HG03558 (cell line): ENCODE measurements around the gene ITGA11.

ENCODE experiments used
- ATAC-seq: cut with Tn5 transposase; IDR thresholded peaks from one replicate; pipeline ENCODE4 v1.9.1; 2021; ENCODE audit warnings: moderate number of reproducible peaks; ENCODE audit not compliant: unreplicated experiment; ENCODE audit errors: extremely low read depth

Gene ITGA11

DNA sequence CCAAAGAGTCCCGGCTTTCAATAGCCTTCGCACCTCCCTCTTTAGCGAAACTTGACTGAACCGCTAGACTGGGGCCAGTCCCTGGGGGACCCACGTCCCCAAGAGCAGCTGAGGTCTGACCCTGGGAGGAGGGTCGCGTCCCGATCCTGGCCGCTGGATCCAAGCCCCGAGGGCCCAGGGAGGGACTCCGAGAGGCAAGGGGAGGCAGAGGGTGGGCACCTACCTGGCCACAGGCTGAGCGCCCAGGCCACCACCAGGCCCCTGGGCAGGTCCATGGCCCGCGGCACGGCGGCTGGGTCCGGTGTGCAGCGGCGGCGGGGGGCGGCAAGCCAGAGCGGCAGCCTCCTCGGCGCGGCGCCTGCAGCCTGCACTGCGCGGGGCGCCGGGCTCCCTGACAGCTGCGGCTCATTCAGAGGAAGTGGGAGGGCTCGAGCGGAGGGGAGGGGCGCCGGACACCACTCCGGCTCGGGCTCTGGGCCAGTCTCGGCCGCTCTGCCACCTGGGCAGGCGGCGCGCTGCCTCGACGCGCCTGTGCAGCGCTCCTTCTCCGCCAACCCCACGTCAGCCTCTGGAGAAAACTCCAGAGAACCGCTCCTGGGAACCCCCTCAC lies at the start of gene ITGA11:
ITGA11 (minus strand) TSS at position 372 of the 610 bp plus-strand sequence; CDS start at position 275, 97 bp downstream.
- no peak for ATAC-seq

- no peak for ATAC-seq
Measured at GRCh38 chr15:68481321-68481720, 49.4 kb upstream of the ITGA11 start.

DNA sequence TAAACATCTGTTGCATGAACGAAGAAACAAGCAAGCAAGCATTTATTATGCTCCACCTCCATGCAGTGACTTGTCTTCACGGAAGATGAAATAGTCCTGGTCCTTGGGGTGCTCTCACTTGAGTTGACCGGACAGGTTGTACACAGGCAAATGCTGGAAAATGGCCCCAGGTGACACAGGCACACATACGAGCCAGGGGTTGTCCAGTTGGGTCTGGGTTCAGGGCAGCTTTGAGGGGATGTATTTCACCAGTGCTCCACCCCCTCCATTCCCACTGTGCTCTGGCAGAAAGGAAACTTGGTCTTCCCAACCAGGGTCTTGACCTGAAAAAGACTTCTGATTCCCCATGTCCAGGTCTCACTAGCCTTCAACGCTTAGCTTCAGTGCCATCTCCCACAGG lies 48.3 kb upstream of the ITGA11 start:
- ATAC-seq: no peak

- no peak for ATAC-seq
Measured at GRCh38 chr15:68479870-68480269, 47.9 kb upstream of the ITGA11 start.

DNA sequence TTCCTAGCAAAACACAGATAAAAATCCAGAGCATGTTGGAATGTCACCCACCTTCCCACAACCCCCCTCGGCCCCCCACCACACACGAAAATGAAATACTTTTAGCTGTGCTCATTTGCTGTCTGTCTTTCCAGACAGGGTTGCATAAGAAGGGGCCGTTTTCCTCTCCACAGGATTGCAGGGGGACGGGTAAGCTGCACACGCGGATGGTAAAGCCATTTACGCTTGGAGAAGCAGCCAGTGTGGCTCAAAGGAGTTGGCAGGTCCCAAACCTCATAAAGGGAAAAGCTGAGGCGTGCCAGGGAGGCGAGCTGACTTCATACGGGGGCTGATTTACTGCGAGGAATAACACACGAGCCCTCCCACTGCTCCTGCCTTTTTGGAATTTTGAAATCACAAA lies 47.4 kb upstream of the ITGA11 start:
- no peak for ATAC-seq

DNA sequence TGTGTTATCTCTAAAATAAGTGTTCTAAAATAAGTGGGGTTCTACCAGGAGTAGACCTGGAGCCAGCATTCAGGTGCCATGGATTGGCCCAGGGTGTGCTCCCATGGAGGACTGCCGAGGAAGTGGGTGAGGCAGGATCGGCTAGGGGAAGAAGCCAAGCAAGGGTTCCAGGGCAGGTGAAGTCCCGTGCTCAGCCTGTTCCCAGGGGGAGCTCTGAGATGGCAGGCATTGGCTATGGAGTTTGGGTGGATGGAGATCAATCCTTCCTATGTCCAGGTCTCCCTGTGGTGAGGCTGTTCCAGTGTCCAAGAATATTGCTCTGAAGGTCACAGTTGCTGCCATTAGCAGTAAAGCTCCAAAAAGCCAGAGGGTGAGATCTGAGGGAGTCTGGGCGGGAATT lies 46.9 kb upstream of the ITGA11 start:
- no peak for ATAC-seq

- no peak for ATAC-seq
Measured at GRCh38 chr15:68475449-68475848, 43.5 kb upstream of the ITGA11 start.

- ATAC-seq: no peak
Measured at GRCh38 chr15:68471541-68471940, 39.6 kb upstream of the ITGA11 start.

GRCh38 chr15:68470976-68471375 lies 39.0 kb upstream of the ITGA11 start:
- no peak for ATAC-seq

DNA sequence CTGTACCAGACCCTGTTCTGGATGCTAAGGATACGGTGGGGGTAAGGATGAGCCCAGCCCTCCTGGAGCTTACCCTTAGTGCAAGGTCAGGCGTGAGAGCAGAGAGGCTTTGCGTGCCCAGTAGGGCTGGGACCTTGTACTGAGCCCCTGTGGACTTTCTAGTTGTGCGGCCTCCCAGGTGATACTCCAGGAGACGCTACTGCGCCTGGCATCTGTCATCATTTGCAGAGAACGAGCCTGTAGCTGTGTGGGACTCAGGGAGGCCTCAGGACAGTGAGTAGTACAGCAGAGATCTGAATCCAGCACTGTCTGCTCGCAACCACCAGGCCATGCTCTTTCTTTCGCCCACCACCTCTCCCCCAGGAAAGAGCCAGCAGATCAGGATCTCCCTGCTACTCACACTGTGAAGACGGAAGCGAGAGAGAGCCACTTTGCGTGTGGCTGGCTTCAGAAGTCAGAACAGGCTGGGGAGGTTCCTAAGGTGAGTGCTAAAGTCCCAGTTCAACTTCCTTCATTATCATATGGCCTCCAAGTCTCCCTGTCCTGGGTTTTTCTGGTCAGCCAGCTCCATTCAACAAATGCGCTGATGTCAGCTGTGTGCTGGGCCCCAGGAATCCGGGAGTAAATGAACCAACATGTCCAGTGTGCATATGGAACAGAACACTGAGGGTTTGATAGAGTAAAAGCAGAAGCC lies 38.2 kb upstream of the ITGA11 start:
- no peak for ATAC-seq

- no peak for ATAC-seq
Measured at GRCh38 chr15:68469162-68470048, 37.4 kb upstream of the ITGA11 start.

DNA sequence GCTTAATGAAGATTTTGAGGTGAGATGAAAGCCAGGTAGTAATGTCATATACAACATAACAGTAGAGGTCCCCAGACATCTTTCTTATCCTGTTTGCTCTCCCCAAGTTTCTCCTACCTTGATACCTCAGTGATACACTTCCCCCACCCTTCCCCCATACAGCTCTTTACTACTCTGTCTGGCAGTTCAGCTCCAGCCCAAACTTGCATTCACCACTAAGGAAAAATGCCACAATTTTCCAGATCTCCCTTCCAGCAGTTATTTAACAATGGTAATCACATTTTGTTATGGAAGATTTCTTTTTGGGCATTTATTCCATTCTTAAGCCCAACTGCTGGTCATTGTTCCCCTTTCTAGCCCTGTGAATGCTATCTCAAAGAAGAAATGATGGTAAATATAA lies 34.9 kb upstream of the ITGA11 start:
- no peak for ATAC-seq

DNA sequence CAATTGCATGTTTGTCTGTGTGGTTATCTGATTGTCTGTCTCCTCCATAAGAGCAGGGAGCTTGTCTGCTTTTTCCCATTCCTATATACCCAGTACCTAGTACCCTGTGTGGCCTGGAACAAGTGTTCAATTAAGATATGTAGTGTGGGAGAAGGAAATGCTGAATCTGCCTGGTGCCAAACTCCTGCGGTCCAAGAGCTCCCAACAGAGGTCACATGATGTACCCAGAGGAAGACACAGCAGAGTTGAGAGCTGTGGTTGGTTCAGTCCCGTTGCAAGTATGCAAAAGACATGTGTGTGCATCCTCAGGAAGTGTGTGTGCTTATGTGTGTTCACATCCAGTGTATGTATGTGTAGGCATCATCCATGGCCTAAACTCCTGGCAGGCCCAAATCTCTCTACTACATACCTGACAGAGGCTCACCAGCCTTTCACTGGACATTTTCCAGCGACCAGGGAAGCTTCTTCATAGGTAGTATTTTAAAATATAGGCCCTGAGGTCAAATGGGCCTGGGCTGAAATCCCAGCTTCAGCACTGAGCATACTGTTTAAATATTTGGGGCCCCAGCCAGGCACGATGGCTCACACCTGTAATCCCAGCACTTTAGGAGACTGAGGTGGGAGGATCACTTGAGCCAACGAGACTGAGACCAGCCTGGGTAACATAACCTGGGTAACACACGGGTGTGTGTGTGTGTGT lies 34.0 kb upstream of the ITGA11 start:
- ATAC-seq: no peak

GRCh38 chr15:68464448-68465090 lies 32.6 kb upstream of the ITGA11 start:
- no peak for ATAC-seq

GRCh38 chr15:68463996-68464395 lies 32.0 kb upstream of the ITGA11 start:
- ATAC-seq: no peak

- ATAC-seq: no peak
Measured at GRCh38 chr15:68463444-68463843, 31.5 kb upstream of the ITGA11 start.

- no peak for ATAC-seq
Measured at GRCh38 chr15:68460166-68460565, 28.2 kb upstream of the ITGA11 start.

DNA sequence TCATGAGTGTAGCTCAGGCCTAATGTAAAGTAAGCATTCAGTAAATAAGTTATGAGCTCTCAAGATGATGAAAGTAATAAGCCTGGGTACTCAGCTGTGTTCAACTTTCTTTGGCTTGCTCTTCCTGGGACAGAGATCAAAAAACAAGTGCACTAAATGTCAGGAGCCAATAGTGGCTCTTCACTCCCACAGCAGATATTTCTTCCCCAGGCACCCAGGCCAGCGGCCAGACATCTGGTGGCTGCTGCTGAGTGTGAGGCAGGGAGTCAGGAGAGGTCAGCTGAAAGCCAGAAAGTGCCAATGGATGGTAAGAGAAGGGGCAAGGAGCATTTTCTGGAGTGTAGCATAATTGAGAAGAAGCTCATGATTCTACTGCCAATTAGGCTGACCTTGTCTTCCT lies 18.2 kb upstream of the ITGA11 start:
- no peak for ATAC-seq

GRCh38 chr15:68449389-68449788 lies 17.4 kb upstream of the ITGA11 start:
- no peak for ATAC-seq
